ENCODE results near the gene HOXD9.

The HOXD9 gene

DNA sequence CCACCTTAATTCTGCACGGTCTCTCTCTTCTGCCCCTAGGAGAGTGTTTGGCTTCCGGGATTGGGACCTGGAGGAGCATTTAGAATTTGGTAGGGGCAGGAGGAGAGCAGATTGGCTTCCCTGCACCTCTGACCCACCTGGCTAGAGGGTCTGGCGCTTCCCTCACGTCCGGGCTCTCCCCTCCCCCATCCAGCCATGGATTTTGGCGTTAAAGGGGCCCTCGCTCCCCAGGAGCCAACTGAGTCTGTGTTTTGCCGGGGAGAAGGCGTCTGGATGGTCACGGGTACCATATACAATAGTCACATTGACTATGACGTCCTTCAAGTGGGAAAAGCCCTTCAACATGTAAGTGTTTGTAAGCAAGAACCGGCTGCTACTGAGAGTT, 41.1 kb downstream of the HOXD9 start:
- peaks cover 12% of the 10 kb centered on the region for H3K36me3 Mint-ChIP-seq
- H3K4me3 Mint-ChIP-seq: no peak overlapping the region
- peak overlapping the region; percentile 53 for H3K27ac Mint-ChIP-seq
- peaks cover 98% of the 10 kb centered on the region for H3K27me3 Mint-ChIP-seq
- CTCF ChIA-PET: no interaction called here
- H3K9me3 Mint-ChIP-seq: peaks cover 2% of the 10 kb centered on the region
- no peak for DNase-seq
- peaks cover 2% of the 10 kb centered on the region for H3K4me1 Mint-ChIP-seq

DNA sequence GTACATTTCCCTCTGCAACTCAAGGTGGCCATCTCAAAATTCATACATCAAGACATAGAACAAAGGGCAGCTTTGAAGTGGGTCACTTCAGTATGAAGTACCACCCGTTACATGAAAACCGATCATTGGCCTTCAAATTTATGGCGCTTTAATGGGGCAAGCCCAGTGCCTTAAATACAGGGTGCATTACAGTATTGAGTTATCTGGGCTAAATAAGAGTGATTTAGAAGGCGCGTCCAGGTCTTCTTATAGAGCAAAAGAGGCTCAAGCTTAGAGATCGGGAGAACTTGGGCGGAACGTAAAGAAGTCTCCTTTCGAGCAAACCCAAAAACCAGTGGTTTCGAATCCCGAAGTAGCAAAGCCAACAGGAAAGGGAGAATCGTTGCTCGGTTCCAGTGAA, 41.7 kb downstream of the HOXD9 start:
- CTCF ChIA-PET: no interaction called here
- H3K4me1 Mint-ChIP-seq: peaks cover 2% of the 10 kb centered on the region
- H3K27ac Mint-ChIP-seq: peak overlapping the region; percentile 53
- DNase-seq: no peak
- peaks cover 98% of the 10 kb centered on the region for H3K27me3 Mint-ChIP-seq
- peaks cover 12% of the 10 kb centered on the region for H3K36me3 Mint-ChIP-seq
- peaks cover 2% of the 10 kb centered on the region for H3K9me3 Mint-ChIP-seq
- H3K4me3 Mint-ChIP-seq: peak overlapping the region; percentile 5

DNA sequence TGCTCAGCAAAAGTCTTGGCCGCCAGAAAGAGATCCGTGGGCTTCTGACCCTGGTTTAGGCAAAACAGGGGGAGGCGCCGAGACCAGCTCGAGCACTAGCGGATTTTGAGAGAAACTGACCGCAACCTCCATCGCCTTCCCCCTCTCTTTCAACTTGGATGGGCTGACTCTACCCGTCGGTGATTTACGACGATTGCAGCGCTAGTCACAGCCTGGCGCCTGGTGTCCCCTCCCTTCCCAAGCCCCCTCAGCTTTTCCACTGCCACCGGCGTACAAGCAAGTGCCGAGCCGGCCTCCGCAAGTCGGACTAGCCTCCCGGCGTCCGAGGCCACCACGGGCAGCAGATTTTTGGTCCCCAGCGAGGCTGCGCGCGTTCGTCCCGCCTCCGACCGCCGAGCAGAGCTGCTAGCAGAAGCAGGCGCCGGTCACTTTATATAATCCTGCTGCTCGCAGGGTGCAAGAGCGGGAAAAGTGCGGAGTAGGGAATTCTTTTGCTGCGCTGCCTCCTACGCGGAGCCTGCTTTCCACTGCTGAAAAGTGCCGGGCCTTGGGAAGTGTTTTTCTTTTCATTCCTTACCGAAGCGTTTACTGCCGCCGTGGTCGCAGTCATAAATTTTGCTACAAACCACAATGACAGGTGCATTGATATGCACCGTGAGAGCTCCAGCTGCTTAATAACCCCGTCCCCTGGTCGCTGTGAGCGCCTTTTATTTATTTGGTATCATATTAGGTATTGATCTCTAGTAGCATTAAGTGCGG, 42.3 kb downstream of the HOXD9 start:
- H3K27ac Mint-ChIP-seq: peak overlapping the region; percentile 53
- H3K9me3 Mint-ChIP-seq: peaks cover 2% of the 10 kb centered on the region
- CTCF ChIA-PET: no interaction called here
- H3K4me1 Mint-ChIP-seq: peaks cover 2% of the 10 kb centered on the region
- peaks cover 12% of the 10 kb centered on the region for H3K36me3 Mint-ChIP-seq
- H3K4me3 Mint-ChIP-seq: peak overlapping the region; percentile 5
- peaks cover 98% of the 10 kb centered on the region for H3K27me3 Mint-ChIP-seq
- DNase-seq: no peak

DNA sequence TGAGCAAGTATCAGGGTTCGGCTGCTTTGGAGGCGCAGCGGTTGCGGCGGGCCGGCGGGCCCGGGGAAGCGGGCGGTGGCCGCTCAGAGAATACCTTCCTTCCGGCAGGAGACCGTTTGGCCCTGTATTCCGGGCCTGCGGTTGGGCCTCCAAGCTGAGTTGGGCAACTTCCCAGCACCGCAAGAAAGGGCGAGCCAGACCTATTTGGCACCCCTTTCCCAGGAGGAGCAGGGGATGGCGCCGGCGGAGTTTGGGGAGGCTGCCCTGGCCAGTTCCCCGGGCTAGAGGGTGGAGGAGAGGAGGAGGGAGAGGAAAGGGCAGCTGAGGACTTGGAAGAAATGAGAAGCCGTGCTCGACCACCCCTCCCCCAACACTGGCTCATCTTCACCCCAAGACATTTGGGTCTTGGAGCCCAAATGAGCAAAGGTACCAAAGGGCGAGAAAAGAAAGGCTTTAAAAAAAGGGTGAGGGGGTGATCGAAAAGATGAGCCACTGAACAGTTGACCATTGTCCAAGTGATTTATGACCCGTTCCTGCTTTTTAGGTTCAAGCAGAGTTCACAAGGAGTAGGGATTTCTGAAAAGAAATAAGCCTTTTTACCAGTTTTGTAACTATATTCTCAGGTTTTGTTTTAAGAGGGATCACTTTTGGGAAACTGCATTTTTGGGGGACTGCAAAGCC, 43.0 kb downstream of the HOXD9 start:
- no peak for DNase-seq
- peaks cover 12% of the 10 kb centered on the region for H3K36me3 Mint-ChIP-seq
- H3K4me3 Mint-ChIP-seq: no peak overlapping the region
- H3K27me3 Mint-ChIP-seq: peaks cover 98% of the 10 kb centered on the region
- H3K27ac Mint-ChIP-seq: no peak overlapping the region
- CTCF ChIA-PET: no interaction called here
- H3K9me3 Mint-ChIP-seq: peaks cover 2% of the 10 kb centered on the region
- peaks cover under 1% of the 10 kb centered on the region for H3K4me1 Mint-ChIP-seq

DNA sequence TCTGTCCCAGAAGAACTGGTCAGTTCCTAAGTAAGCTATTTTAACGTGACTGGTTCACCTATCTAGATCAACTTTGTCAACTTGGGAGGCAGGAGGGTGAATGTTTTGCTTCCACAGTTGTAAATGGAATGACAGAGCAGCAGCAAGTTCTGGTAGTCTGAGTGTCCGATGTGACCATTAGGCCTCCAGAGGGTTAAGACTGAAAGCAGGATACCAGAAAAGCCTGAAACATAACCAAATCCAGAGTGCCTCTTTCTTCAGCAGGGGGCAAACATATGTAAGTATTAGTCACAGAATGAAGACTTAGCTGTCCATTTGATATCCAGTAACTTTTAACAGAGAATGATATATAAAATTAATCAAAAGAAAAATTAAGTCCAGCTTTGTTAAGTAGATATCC, 43.8 kb downstream of the HOXD9 start:
- H3K9me3 Mint-ChIP-seq: peaks cover 2% of the 10 kb centered on the region
- H3K36me3 Mint-ChIP-seq: peaks cover 12% of the 10 kb centered on the region
- no peak for DNase-seq
- no peaks in the 10 kb centered on the region for H3K4me1 Mint-ChIP-seq
- H3K27ac Mint-ChIP-seq: no peak overlapping the region
- H3K4me3 Mint-ChIP-seq: no peak overlapping the region
- CTCF ChIA-PET: no interaction called here
- H3K27me3 Mint-ChIP-seq: peaks cover 98% of the 10 kb centered on the region

DNA sequence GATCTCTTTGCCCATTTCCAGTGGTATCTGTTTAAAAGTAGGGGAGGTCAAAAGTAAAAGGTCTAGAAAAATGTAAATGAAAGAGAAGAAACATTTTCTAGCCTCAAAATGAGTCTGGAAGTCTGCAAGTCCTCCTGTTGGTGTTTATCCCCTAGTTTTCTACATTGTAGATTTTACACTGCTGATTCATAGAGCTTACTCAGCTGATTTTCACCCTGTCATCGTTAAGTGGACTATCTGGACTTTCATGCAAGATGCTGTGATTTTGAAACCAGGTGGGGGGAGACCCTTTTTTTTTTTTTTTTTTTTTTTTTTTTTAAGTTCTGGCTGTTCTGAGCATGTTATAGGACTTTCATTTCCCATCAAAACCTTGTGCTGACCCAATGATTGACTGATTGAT, 44.9 kb downstream of the HOXD9 start:
- H3K36me3 Mint-ChIP-seq: peaks cover 12% of the 10 kb centered on the region
- H3K27ac Mint-ChIP-seq: no peak overlapping the region
- H3K4me3 Mint-ChIP-seq: no peak overlapping the region
- no peak for DNase-seq
- peaks cover under 1% of the 10 kb centered on the region for H3K4me1 Mint-ChIP-seq
- H3K27me3 Mint-ChIP-seq: peaks cover 98% of the 10 kb centered on the region
- CTCF ChIA-PET: no interaction called here
- peaks cover 2% of the 10 kb centered on the region for H3K9me3 Mint-ChIP-seq

DNA sequence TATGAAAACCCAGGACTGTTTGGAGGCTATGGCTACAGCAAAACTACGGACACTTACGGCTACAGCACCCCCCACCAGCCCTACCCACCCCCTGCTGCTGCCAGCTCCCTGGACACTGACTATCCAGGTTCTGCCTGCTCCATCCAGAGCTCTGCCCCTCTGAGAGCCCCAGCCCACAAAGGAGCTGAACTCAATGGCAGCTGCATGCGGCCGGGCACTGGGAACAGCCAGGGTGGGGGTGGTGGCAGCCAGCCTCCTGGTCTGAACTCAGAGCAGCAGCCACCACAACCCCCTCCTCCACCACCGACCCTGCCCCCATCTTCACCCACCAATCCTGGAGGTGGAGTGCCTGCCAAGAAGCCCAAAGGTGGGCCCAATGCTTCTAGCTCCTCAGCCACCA, 46.7 kb downstream of the HOXD9 start:
- DNase-seq: no peak
- Mint-ChIP-seq H3K4me1 (peaks cover 4% of the 10 kb centered on the region), H3K9me3 (no peaks in the 10 kb centered on the region), H3K4me3 (no peak overlapping the region), H3K27me3 (peaks cover 98% of the 10 kb centered on the region), H3K36me3 (peaks cover 2% of the 10 kb centered on the region), H3K27ac (no peak overlapping the region)
- CTCF ChIA-PET: interaction anchor here (1.0 to 1.9 kb wide), 2 partner anchors 286 to 385 kb away, joined by 6 read pairs; no protein-coding TSS in a partner anchor

DNA sequence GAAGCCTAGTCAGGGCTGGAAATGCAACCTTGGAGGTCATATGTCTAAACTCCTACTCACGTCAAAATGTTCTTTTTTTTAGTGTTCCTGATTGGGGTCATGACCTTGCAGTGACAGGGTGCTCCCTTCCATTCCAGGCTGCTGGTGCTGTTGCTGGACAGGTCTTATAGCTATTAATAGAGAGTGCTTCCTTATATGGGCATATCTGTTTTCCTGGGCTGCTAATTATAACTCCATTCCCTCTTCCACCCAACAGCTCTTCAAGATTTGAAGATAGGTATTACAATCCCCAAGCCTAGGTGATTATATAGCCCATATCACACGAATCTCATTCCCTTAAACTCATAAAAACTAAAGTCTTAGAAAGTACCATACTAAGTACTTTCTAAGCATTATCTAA, 47.2 kb downstream of the HOXD9 start:
- Mint-ChIP-seq H3K36me3 (no peaks in the 10 kb centered on the region), H3K9me3 (no peaks in the 10 kb centered on the region), H3K27me3 (peaks cover 98% of the 10 kb centered on the region), H3K4me3 (no peak overlapping the region), H3K27ac (no peak overlapping the region), H3K4me1 (peaks cover 4% of the 10 kb centered on the region)
- CTCF ChIA-PET: interaction anchor here (1.0 to 1.9 kb wide), 2 partner anchors 285 to 385 kb away, joined by 6 read pairs; no protein-coding TSS in a partner anchor
- DNase-seq: no peak

DNA sequence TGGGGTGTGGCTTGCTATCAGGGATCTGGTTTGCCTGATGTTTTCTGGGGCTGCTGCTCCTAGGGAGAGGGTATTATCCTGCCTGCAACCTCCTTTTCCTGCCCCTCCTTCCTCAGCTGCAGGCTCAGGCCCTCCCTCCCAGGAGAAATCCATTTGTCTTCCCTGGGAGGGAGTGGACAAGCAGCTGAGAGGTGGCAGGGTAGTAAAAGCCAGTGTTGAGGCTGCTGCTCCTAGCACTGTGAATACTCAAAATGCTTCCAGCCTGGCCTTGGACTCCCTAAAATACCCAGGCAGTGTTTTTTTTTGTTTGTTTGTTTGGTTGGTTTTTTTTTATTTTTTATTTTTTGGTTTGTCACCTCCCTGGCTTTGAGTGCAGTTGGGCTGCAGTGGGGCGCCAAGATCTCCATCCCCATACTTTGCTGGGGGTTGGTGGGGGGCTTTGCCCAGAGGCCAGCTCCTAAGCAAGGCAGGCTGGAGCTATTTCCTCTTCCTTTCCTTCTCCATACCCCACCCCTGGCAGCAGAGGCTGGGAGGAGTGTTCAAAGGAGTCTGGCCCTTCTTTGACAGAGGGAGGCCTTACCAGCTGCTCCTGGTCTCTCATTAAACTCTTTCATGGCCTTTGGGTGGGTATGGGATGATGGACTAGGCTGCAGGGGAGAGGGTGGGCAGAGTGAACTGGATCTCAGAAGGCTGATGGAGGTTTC, 48.2 kb downstream of the HOXD9 start:
- DNase-seq: no peak
- H3K4me1 Mint-ChIP-seq: peaks cover 4% of the 10 kb centered on the region
- H3K27ac Mint-ChIP-seq: no peak overlapping the region
- H3K4me3 Mint-ChIP-seq: no peak overlapping the region
- H3K36me3 Mint-ChIP-seq: no peaks in the 10 kb centered on the region
- H3K27me3 Mint-ChIP-seq: peaks cover 98% of the 10 kb centered on the region
- H3K9me3 Mint-ChIP-seq: no peaks in the 10 kb centered on the region
- CTCF ChIA-PET: interaction anchor here (1.0 to 1.2 kb wide), 2 partner anchors 8 to 284 kb away, joined by 3 to 4 read pairs; no protein-coding TSS in a partner anchor

DNA sequence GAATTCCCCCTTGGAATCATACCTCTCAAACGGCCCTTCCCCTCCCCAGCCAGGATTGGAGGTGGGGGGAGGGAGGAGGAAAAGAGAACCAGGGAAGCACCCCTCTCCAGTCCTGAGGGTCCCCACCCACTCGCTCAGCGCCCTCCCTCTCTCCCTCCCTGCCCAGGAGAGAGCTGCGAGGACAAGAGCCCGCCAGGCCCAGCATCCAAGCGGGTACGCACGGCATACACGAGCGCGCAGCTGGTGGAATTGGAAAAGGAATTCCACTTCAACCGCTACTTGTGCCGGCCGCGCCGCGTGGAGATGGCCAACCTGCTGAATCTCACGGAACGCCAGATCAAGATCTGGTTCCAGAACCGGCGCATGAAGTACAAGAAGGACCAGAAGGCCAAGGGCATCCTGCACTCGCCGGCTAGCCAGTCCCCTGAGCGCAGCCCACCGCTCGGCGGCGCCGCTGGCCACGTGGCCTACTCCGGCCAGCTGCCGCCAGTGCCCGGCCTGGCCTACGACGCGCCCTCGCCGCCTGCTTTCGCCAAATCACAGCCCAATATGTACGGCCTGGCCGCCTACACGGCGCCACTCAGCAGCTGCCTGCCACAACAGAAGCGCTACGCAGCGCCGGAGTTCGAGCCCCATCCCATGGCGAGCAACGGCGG, 49.0 kb downstream of the HOXD9 start:
- no peaks in the 10 kb centered on the region for H3K36me3 Mint-ChIP-seq
- H3K4me1 Mint-ChIP-seq: peaks cover 4% of the 10 kb centered on the region
- no peak overlapping the region for H3K27ac Mint-ChIP-seq
- DNase-seq: no peak
- H3K27me3 Mint-ChIP-seq: peaks cover 98% of the 10 kb centered on the region
- CTCF ChIA-PET: interaction anchor here (1.0 to 1.2 kb wide), 2 partner anchors 9 to 283 kb away, joined by 3 to 4 read pairs; no protein-coding TSS in a partner anchor
- H3K9me3 Mint-ChIP-seq: no peaks in the 10 kb centered on the region
- H3K4me3 Mint-ChIP-seq: no peak overlapping the region

DNA sequence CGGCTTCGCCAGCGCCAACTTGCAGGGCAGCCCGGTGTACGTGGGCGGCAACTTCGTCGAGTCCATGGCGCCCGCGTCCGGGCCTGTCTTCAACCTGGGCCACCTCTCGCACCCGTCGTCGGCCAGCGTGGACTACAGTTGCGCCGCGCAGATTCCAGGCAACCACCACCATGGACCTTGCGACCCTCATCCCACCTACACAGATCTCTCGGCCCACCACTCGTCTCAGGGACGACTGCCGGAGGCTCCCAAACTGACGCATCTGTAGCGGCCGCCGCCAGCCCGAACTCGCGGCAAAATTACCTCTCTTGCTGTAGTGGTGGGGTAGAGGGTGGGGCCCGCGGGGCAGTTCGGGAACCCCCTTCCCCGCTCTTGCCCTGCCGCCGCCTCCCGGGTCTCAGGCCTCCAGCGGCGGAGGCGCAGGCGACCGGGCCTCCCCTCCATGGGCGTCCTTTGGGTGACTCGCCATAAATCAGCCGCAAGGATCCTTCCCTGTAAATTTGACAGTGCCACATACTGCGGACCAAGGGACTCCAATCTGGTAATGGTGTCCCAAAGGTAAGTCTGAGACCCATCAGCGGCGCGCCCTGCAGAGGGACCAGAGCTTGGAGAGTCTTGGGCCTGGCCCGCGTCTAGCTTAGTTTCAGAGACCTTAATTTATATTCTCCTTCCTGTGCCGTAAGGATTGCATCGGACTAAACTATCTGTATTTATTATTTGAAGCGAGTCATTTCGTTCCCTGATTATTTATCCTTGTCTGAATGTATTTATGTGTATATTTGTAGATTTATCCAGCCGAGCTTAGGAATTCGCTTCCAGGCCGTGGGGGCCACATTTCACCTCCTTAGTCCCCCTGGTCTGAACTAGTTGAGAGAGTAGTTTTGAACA, 49.7 kb downstream of the HOXD9 start:
- Mint-ChIP-seq H3K4me3 (no peak overlapping the region), H3K9me3 (no peaks in the 10 kb centered on the region), H3K27me3 (peaks cover 98% of the 10 kb centered on the region), H3K36me3 (no peaks in the 10 kb centered on the region), H3K27ac (peak overlapping the region; percentile 80), H3K4me1 (peaks cover 4% of the 10 kb centered on the region)
- CTCF ChIA-PET: interaction anchor here (3.8 kb wide), 1 partner anchor 32 kb away, joined by 17 read pairs; no protein-coding TSS in a partner anchor
- DNase-seq: no peak

DNA sequence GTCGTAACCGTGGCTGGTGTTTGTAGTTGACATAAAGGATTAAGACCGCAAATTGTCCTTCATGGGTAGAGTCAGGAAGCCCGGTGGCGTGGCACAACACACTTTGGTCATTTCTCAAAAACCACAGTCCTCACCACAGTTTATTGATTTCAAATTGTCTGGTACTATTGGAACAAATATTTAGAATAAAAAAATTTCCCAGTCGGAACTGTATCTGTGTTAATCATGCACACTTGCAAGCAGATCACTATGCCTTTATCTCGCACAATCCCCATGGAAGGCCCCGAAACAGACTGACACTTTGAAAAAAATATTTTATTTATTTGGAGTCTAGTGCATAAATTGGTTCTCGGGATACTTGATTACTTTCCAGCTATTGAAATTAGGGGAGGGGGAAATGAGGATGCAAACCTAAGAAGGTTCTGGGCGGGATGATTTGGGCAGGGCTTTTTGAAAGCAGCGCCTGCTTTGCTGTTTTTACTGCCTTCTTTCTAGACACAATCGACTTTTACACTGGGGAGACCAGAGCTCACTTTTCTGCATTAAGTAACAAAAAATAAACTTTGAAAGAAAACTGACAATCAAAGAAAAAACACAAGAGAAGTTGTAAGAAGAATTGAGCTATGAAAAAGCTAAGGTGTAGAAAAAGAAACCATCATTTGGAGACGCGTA, 50.5 kb downstream of the HOXD9 start:
- H3K4me3 Mint-ChIP-seq: no peak overlapping the region
- H3K36me3 Mint-ChIP-seq: no peaks in the 10 kb centered on the region
- peaks cover 4% of the 10 kb centered on the region for H3K4me1 Mint-ChIP-seq
- H3K27ac Mint-ChIP-seq: peak overlapping the region; percentile 80
- no peaks in the 10 kb centered on the region for H3K9me3 Mint-ChIP-seq
- DNase-seq: no peak
- CTCF ChIA-PET: interaction anchor here (3.8 kb wide), 1 partner anchor 33 kb away, joined by 17 read pairs; no protein-coding TSS in a partner anchor
- peaks cover 98% of the 10 kb centered on the region for H3K27me3 Mint-ChIP-seq

Data from activated naive CD4-positive, alpha-beta T cell treated with anti-CD3 and anti-CD28 coated beads, Interleukin-2, amount 10 ng/mL, durations not matched to agents 7 days and 5 days (primary cell).